HG03103 (cell line): ENCODE data around the gene CMTR2.
A peak's percentile ranks its signal among the peaks of the same experiment; 100 is the strongest.
"Not testable (repeated sequence)": the region's sequence is repeated elsewhere in the genome, so short reads cannot be mapped to it uniquely, and the experiment has no call there.

Experiments
- ATAC-seq: cut with Tn5 transposase; IDR thresholded peaks from one replicate; pipeline ENCODE4 v1.9.1; 2021; ENCODE audit warnings: low read depth; ENCODE audit not compliant: unreplicated experiment

The CMTR2 gene

DNA sequence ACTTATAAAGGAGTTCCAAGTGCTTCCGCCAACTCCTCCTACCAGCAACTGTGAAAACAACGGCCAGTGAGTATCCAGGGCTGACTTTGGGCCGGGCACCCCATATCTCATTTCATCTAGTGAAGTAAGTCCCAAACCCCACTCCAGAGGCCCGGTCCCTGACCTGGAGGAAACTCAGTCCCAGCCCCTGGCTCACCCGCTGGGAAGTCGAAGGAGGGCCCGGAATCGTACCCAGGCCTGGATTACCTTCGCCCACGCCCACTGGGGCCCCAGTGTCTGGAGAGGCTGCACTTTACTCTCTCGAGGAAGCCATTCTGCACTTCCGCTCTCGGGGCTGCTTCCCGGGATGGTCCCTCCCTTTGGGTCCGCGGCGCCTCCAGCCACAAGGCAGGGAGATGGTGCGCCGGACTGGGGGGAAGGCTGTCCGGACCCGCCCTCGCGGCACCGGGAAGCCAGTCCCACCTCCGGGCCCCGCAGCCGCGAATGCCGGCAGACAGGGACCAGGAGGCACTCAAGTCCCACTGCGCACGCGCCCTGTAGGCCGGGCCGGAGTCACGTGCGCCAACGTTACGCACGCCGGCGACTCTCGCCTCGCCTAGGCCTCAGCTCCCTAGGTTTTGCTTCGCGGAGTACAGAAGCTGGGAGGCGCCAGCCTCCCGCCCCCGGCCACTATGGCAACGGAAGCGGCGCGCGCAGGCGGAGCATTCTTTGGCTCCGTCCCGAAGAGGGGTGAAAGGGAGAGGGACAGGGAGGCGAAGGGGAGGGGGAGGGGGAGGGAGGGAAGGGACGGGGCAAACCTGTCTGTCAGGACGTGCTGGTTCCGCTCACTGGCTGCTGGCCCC, at the start of gene CMTR2:
TSS of gene CMTR2 (minus strand) at position 513 of the 842 bp plus-strand sequence. CDS start 3,482 bp downstream, outside the sequence.
- peak; percentile 88 for ATAC-seq

- no peak for ATAC-seq
Measured at GRCh38 chr16:71338632-71339031, 49.4 kb upstream of the CMTR2 start.

DNA sequence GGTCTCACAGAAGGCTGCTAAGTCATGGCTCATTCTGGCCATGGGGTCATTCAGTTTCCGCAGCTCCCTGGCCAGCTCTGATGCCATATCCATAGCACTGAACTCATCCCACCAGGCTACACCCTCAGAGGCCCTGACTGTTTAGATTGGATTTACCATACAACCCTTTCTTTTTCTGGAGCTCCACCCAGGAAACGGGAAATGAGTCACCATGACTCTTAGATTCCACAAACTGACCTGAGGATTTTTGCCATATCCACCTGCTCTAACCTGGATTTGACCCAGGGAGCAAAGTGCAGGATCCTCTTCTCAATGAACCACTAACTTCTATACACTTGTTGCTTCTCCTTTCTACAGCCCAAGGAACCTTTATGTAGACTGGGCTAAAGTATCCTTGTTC, 49.0 kb upstream of the CMTR2 start:
- ATAC-seq = no peak

DNA sequence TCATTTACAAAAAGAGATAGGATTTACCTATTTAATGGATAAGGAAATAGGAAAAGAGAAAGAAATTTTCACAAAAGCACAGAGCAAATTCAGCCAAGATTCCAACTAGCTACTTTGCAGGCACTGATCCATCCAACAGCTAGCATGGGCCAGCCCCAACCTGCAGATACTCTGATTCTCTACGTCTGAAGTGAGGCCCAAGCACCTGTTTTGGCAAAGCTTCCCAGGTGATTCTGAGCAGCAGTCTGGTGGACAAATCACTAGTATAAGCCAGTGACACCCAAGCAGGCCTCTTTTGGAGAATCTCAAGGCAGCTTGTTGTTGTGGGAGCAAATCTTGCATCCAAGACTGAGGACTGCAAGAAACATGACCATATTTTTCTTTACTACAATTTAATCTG, 48.4 kb upstream of the CMTR2 start:
- ATAC-seq = no peak

DNA sequence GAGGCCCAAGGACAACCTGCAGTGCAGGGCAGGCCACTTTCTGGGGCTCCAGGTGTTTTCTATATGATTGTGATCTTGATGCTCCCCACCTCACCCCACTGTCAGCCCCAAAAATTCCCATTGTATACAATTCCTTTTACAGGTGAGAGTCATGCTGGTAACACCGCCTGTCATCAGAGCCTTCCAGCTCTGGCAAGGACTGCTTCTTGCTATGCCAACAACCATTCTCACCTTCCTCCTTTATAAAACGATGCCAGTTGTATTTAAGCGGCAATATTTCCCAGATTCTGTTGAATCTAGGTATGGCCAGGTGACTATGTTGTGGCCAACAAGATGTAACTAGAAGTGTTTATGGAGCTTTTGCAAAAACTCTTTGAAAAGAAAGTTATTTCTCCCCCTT, 38.9 kb upstream of the CMTR2 start:
- ATAC-seq = no peak

GRCh38 chr16:71327720-71328119, 38.5 kb upstream of the CMTR2 start:
- no peak for ATAC-seq

DNA sequence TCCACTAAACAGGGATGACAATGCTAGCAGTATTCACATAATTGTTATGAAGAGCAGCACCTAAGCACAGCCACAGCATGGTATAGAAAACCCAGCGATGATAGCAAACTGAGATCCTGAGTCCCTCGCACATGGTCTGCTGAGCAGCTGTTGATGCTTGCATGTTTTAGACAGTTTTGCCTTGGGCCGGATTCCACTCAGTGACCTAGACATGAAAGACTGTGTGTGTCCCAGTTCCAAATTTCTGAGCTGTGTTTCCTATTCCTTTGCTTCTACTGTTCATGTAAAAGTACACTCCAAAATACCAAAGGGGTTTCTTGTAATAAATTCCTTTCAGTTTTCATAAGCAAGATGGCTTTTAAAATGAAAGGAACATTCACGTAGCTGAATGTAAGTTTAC, 30.8 kb upstream of the CMTR2 start:
- no peak for ATAC-seq

DNA sequence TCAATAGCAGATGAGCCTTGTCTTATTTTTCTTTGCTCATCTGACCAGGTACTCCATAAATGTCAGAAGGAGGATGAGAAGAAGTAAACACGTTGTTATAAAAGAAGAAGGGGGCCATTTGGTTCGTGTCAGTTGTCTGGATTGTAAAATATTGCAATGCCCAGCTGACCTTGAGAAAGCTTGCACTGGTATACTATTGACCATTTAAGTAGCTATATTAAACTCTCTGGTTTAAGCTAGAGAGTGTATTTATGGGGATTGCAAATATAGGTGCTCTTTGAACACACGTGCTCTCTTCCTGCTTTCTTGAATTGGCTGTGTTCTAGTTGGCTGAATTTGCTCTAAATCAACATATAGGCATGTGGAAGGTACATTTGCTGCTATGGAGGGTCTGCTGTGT, 26.1 kb upstream of the CMTR2 start:
- no peak for ATAC-seq

DNA sequence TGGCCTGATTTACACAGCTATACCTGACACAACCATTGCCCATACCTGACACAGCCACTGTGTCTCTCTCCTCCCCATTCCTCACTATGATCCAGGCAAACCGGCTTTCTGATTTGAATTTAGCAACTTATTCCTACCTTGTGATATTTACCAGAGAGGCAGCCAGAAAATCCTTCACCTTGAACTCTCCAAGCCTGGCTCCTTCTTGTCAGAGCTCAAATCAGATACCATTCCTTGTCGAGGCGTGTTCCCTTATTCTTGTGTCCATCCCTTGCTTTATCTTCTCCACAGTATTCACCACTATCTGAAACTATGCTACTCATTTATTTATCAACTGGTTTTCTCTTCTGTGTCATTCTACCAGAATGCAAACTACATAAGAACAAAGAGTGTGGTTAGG, 24.4 kb upstream of the CMTR2 start:
- ATAC-seq = not testable (repeated sequence)

DNA sequence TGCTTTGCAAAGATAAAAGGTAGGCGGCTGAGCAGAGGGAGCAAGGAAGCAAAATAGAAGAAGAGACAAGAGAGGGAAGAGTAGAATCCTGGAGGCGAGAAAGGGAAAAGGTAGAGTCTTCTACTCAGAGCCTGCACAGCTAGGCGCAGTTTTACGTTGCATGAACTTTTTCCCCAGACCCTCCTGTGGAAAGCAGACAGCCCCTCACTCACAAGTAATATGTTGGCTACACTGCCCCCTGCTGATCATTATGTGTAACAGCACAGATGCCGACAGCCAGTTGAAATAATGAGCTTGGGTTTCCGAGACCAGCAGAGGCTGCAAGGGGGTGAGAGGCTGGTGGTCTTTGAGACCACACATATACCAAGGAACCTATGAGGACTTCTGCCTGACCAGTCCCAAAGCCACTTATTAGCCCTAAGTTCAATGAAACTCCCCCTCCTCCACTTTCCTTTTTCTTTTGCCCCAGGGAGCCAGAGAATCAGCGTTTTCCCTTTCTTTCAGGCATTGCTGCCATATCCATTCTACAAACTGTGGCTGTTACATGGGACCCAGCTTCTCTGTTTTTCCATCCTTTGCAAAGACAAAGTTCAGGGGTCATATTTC, 22.5 kb upstream of the CMTR2 start:
- ATAC-seq = no peak

DNA sequence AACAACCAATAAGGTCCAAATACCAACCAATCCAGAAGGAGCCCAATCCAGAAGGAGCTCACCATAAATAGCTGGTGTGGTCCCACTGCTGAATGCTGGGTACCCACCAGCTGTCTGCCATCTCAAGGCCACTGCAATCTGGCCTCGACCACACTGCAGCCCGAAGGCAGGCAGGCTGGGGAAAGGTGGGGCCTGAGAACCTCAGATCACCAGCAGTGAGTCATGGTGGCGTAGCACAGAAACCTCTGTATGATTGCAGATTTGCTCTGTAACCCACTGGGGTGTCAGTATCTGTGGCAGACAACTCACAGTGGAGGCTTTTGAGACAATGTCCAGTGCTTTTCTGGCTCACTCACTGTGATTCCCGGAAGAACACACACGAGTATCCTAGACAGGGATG, 14.7 kb upstream of the CMTR2 start:
- no peak for ATAC-seq

DNA sequence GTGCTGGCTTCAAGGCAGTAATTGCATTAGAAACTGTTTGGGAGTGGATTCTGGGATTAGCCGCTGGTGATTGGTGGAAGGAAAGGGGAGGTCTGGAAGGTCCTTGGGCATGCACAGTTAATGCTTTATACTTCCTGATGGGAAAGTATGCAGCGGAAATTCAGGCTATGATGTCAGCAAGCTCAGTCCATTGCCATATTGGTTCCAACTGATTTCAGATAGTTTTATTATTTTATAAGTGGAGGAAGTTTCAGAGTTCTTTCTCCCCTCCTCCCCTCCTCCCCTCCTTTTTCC, 8.1 kb upstream of the CMTR2 start:
- no peak for ATAC-seq

DNA sequence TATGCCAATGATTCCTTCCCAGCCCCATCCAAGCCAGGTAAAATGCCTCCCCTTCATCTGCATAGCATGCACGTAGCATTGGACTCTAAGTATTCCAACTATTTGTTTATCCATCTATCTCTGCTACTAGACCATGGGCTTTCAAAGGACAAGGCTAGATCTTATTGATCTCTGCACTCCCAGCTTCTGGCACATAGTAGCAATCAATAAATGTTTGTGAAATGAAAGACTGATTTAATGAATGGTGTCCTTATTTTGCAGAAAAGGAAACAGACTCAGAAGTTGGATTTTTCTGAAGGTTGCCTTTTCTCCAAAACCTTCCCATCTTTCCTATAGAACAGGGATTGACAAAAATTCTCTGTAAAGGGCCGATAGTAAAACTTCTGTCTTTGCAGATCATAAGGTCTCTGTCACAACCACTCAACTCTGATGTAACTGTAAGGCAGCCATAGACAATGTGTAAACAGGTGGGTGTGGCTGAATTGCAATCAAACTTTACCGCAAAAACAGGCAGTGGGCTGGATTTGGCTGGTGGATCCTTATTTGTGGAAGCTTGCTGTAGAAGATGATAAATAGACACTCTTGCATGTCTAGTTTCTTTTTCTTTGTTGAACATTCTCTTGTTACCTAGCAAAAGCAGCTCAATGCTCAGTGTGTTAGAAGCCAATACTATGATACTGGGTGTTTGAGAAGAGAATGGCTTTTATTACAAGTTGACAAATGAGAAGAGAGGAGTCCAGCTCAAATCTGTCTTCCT, 7.6 kb upstream of the CMTR2 start:
- no peak for ATAC-seq

- no peak for ATAC-seq
Measured at GRCh38 chr16:71295950-71296349, 6.7 kb upstream of the CMTR2 start.

DNA sequence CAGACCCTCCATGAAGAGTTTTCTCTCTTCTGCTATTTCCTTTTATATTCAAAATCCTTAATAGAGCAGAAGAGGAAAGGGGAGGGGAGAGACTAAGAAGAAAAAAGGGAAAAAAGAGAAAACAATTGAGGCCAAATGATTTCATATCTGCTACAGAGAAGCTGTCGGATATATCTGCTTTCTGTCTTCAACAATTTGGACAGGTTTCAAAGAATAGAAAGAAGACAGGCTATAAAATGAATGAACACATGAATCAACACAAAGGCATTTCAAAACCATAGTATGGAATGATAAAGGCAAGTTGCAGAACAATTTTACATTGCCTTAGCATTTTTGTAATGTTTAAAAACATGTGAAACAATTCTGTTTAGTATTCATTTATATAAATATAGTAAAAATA, 4.7 kb upstream of the CMTR2 start:
- ATAC-seq = no peak

- not testable (repeated sequence) for ATAC-seq
Measured at GRCh38 chr16:71292095-71292494, 2.9 kb upstream of the CMTR2 start.

- no peak for ATAC-seq
Measured at GRCh38 chr16:71289732-71290062, 495 bp upstream of the CMTR2 start.

GRCh38 chr16:71288570-71288889, 672 bp downstream of the CMTR2 start:
- no peak for ATAC-seq

- no peak for ATAC-seq
Measured at GRCh38 chr16:71287911-71288310, 1.3 kb downstream of the CMTR2 start.

- no peak for ATAC-seq
Measured at GRCh38 chr16:71287454-71287853, 1.7 kb downstream of the CMTR2 start.

- no peak for ATAC-seq
Measured at GRCh38 chr16:71283612-71284011, 5.6 kb downstream of the CMTR2 start.

DNA sequence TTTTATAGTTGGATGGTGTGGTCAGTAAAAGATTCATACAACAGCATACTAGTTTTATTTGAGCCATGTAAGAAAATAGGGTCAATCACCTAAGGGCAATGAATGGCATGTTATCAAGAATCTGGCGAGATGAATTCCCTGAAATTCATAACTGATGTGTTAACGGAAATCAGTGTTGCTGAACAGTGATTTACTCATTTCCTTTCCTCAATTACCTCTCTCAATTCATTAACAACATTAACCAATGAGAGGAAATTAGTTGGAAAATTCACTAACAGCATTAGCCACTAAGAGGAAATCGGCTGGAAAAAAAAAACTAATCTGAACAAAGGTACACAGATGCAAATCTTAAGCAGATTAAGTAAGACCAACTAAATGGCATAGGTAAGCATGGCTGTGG, 6.3 kb downstream of the CMTR2 start:
- no peak for ATAC-seq
